ENCODE results near the gene IL36A. TPM values are rescaled to one million over a fixed set of nuclear protein-coding genes. Genes with fewer than 3 reads are reported as not detected.

The IL36A gene
- total RNA-seq, 1 donor from 2014 or later: 0.34 TPM

GRCh38 chr2:112980537-112980936, 24.7 kb upstream of the IL36A start:
- no peaks in the 10 kb centered on the region for H3K36me3 Mint-ChIP-seq (ENCODE audit: low read depth)
- DNase-seq (ENCODE audit: low spot score): no peak
- H3K4me1 Mint-ChIP-seq (ENCODE audit: low read depth): peaks cover 30% of the 10 kb centered on the region
- peaks cover 13% of the 10 kb centered on the region for H3K27me3 Mint-ChIP-seq (ENCODE audit: low read depth)
- H3K27ac Mint-ChIP-seq: peak overlapping the region; percentile 58
- no peaks in the 10 kb centered on the region for H3K9me3 Mint-ChIP-seq
- intact Hi-C loops (cut with micrococcal nuclease): loop anchor here (2.0 to 10.0 kb wide), 2 partner anchors 14 to 194 kb away; partner anchors contain the start of gene PSD4
- no peak overlapping the region for H3K4me3 Mint-ChIP-seq (ENCODE audit: low read depth)

DNA sequence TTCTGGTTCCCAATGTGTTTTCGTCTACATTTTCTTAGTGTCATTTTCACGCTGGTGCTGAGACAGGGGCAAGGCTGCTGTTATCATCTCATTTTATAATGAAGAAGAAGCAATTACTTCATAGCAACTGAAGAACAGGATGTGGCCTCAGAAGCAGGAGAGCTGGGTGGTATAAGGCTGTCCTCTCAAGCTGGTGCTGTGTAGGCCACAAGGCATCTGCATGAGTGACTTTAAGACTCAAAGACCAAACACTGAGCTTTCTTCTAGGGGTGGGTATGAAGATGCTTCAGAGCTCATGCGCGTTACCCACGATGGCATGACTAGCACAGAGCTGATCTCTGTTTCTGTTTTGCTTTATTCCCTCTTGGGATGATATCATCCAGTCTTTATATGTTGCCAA, 20.2 kb upstream of the IL36A start:
- H3K4me3 Mint-ChIP-seq (ENCODE audit: low read depth): no peak overlapping the region
- peaks cover 25% of the 10 kb centered on the region for H3K4me1 Mint-ChIP-seq (ENCODE audit: low read depth)
- DNase-seq (ENCODE audit: low spot score): peak; percentile 41
- peak overlapping the region; percentile 60 for H3K27ac Mint-ChIP-seq
- H3K27me3 Mint-ChIP-seq (ENCODE audit: low read depth): no peaks in the 10 kb centered on the region
- peaks cover 24% of the 10 kb centered on the region for H3K9me3 Mint-ChIP-seq
- peaks cover 4% of the 10 kb centered on the region for H3K36me3 Mint-ChIP-seq (ENCODE audit: low read depth)
- intact Hi-C loops (cut with micrococcal nuclease): loop anchor here (10.0 kb wide), 1 partner anchor 190 kb away; the partner anchor contains the start of gene PSD4

GRCh38 chr2:112989611-112990010, 15.6 kb upstream of the IL36A start:
- no peak overlapping the region for H3K4me3 Mint-ChIP-seq (ENCODE audit: low read depth)
- no peak overlapping the region for H3K27ac Mint-ChIP-seq
- peaks cover 20% of the 10 kb centered on the region for H3K4me1 Mint-ChIP-seq (ENCODE audit: low read depth)
- no peaks in the 10 kb centered on the region for H3K27me3 Mint-ChIP-seq (ENCODE audit: low read depth)
- intact Hi-C loops (cut with micrococcal nuclease): loop anchor here (10.0 kb wide), 1 partner anchor 185 kb away; the partner anchor contains the start of gene PSD4
- peaks cover 59% of the 10 kb centered on the region for H3K9me3 Mint-ChIP-seq
- H3K36me3 Mint-ChIP-seq (ENCODE audit: low read depth): peaks cover 27% of the 10 kb centered on the region
- DNase-seq (ENCODE audit: low spot score): no peak

GRCh38 chr2:112993831-112994230, 11.4 kb upstream of the IL36A start:
- peaks cover 31% of the 10 kb centered on the region for H3K4me1 Mint-ChIP-seq (ENCODE audit: low read depth)
- H3K4me3 Mint-ChIP-seq (ENCODE audit: low read depth): no peak overlapping the region
- intact Hi-C loops (cut with micrococcal nuclease): loop anchor here (2.0 kb wide), 1 partner anchor 13 kb away; no protein-coding TSS in a partner anchor
- no peak overlapping the region for H3K27ac Mint-ChIP-seq
- H3K9me3 Mint-ChIP-seq: peaks cover 58% of the 10 kb centered on the region
- H3K27me3 Mint-ChIP-seq (ENCODE audit: low read depth): no peaks in the 10 kb centered on the region
- peaks cover 35% of the 10 kb centered on the region for H3K36me3 Mint-ChIP-seq (ENCODE audit: low read depth)
- no peak for DNase-seq (ENCODE audit: low spot score)

GRCh38 chr2:112994648-112995047, 10.6 kb upstream of the IL36A start:
- Mint-ChIP-seq H3K27ac (no peak overlapping the region), H3K4me3 (ENCODE audit: low read depth) (no peak overlapping the region), H3K4me1 (ENCODE audit: low read depth) (peaks cover 31% of the 10 kb centered on the region), H3K36me3 (ENCODE audit: low read depth) (peaks cover 35% of the 10 kb centered on the region), H3K27me3 (ENCODE audit: low read depth) (no peaks in the 10 kb centered on the region), H3K9me3 (peaks cover 57% of the 10 kb centered on the region)
- intact Hi-C loops (cut with micrococcal nuclease): loop anchor here (2.0 kb wide), 1 partner anchor 14 kb away; no protein-coding TSS in a partner anchor
- no peak for DNase-seq (ENCODE audit: low spot score)

GRCh38 chr2:112995346-112995920, 9.8 kb upstream of the IL36A start:
- Mint-ChIP-seq H3K27ac (peak overlapping the region; percentile 71), H3K9me3 (peaks cover 57% of the 10 kb centered on the region), H3K4me3 (ENCODE audit: low read depth) (peak overlapping the region; percentile 51), H3K27me3 (ENCODE audit: low read depth) (no peaks in the 10 kb centered on the region), H3K36me3 (ENCODE audit: low read depth) (peaks cover 32% of the 10 kb centered on the region), H3K4me1 (ENCODE audit: low read depth) (peaks cover 31% of the 10 kb centered on the region)
- DNase-seq (ENCODE audit: low spot score): no peak
- intact Hi-C loops (cut with micrococcal nuclease): loop anchor here (2.0 kb wide), 1 partner anchor 15 kb away; no protein-coding TSS in a partner anchor

DNA sequence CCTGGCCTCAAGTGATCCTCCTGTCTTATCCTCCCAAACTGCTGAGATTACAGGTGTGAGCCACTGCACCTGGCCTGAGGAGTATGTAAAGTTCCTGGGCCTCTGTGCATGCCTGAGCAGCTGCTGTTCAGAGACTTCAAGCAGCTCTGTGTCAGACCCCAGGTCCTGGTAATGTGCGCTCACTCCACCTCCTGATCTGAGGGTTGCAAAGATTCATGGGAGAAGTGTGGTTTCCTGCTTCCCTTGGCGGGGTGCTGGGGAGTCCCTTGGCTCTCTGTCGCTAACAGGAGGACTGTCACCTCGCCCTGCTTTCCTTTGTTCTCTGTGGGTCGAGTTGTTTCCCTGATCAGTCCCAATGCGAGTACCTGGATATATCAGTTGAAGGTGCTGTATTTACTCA, 8.6 kb upstream of the IL36A start:
- Mint-ChIP-seq H3K36me3 (ENCODE audit: low read depth) (peaks cover 34% of the 10 kb centered on the region), H3K4me1 (ENCODE audit: low read depth) (peaks cover 31% of the 10 kb centered on the region), H3K27ac (peak overlapping the region; percentile 64), H3K27me3 (ENCODE audit: low read depth) (no peaks in the 10 kb centered on the region), H3K9me3 (peaks cover 58% of the 10 kb centered on the region), H3K4me3 (ENCODE audit: low read depth) (peak overlapping the region; percentile 40)
- intact Hi-C loops (cut with micrococcal nuclease): no loop called here
- peak; percentile 70 for DNase-seq (ENCODE audit: low spot score)

DNA sequence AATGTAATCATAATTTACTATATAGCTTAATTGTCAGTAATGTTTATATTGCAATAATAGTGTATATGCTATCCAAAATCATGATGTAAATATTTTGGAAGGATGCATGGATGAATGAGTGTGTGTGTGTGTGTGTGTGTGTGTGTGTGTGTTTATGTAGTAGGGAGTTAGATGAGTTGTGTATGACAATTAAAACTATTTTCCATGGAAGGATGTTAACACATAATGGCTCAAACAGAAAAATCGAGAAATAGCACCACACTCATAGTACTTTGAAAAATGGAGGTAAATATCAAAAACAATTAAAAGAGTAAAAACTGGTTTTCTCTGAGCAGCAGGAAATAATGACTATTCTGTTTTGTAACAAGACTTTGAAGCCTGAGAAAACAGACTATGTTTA, 8.1 kb upstream of the IL36A start:
- Mint-ChIP-seq H3K4me3 (ENCODE audit: low read depth) (no peak overlapping the region), H3K36me3 (ENCODE audit: low read depth) (peaks cover 32% of the 10 kb centered on the region), H3K27me3 (ENCODE audit: low read depth) (no peaks in the 10 kb centered on the region), H3K4me1 (ENCODE audit: low read depth) (peaks cover 31% of the 10 kb centered on the region), H3K9me3 (peaks cover 57% of the 10 kb centered on the region), H3K27ac (peak overlapping the region; percentile 64)
- intact Hi-C loops (cut with micrococcal nuclease): no loop called here
- DNase-seq (ENCODE audit: low spot score): no peak

DNA sequence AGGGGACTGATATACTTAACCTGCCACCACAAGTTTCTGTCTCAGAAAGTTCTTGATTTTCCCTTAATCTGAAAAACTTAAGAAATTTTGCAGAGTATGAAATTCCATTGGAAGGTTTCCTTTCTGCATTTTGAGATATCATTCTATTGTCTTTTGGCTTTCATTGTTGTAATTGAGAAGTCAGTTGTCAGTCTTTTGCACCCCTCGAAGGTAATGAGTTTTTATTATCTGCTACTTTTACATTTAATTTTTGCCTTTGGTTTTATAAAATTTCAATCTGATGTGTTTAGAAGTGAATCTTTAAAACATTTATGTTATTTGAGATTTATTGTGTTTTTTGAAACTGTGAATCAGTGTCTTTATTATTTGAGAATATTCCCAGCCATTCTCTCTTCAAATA, 4.8 kb upstream of the IL36A start:
- Mint-ChIP-seq H3K27ac (no peak overlapping the region), H3K4me1 (ENCODE audit: low read depth) (peaks cover 21% of the 10 kb centered on the region), H3K36me3 (ENCODE audit: low read depth) (peaks cover 20% of the 10 kb centered on the region), H3K9me3 (peaks cover 39% of the 10 kb centered on the region), H3K4me3 (ENCODE audit: low read depth) (no peak overlapping the region), H3K27me3 (ENCODE audit: low read depth) (no peaks in the 10 kb centered on the region)
- no peak for DNase-seq (ENCODE audit: low spot score)
- intact Hi-C loops (cut with micrococcal nuclease): no loop called here

DNA sequence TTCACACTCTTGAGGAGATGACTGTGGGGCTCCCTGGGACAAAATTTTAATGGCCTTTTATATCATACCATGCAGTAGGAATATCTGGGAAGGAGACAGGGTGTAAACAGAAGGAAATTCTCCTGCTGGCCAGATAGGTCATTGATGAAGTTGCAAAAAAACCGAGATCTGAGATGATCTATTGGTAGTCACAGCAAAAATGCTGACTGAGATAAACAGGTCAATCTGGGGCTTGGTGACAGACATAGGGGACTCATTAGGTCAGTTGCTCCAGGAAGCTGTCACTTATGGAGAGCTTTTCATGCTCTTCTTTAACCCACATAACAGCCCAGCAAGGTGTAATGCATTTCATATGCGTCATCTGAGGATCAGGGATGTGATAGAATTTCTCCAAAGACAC, 2.6 kb upstream of the IL36A start:
- H3K9me3 Mint-ChIP-seq: peaks cover 37% of the 10 kb centered on the region
- intact Hi-C loops (cut with micrococcal nuclease): no loop called here
- H3K27me3 Mint-ChIP-seq (ENCODE audit: low read depth): no peaks in the 10 kb centered on the region
- no peak for DNase-seq (ENCODE audit: low spot score)
- no peak overlapping the region for H3K4me3 Mint-ChIP-seq (ENCODE audit: low read depth)
- H3K4me1 Mint-ChIP-seq (ENCODE audit: low read depth): peaks cover under 1% of the 10 kb centered on the region
- peaks cover 17% of the 10 kb centered on the region for H3K36me3 Mint-ChIP-seq (ENCODE audit: low read depth)
- H3K27ac Mint-ChIP-seq: no peak overlapping the region

- Mint-ChIP-seq H3K27ac (no peak overlapping the region), H3K27me3 (ENCODE audit: low read depth) (no peaks in the 10 kb centered on the region), H3K4me1 (ENCODE audit: low read depth) (peaks cover 11% of the 10 kb centered on the region), H3K4me3 (ENCODE audit: low read depth) (no peak overlapping the region), H3K36me3 (ENCODE audit: low read depth) (no peaks in the 10 kb centered on the region), H3K9me3 (no peaks in the 10 kb centered on the region)
- DNase-seq (ENCODE audit: low spot score): no peak
- intact Hi-C loops (cut with micrococcal nuclease): no loop called here
Measured at GRCh38 chr2:113007250-113007649, 2.0 kb downstream of the IL36A start.

DNA sequence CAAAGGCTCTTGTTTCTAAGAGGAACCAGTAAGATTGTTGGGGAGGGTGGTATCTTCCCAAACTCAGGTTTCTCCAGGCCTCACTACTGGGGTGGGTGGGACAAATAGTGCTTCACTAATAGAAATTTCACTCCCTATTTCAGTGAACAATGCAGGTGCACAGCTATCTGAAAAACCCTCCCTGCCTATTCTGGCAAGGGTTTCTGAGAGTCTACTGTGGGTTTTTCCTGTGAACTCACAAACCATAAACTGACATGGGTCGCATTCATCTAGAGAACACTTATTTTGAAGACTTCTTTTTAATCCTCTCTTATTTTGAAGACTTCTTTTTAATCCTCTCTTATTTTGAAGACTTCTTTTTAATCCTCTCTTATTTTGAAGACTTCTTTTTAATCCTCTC, 4.4 kb downstream of the IL36A start:
- no peak overlapping the region for H3K4me3 Mint-ChIP-seq (ENCODE audit: low read depth)
- intact Hi-C loops (cut with micrococcal nuclease): no loop called here
- peaks cover 3% of the 10 kb centered on the region for H3K27me3 Mint-ChIP-seq (ENCODE audit: low read depth)
- H3K36me3 Mint-ChIP-seq (ENCODE audit: low read depth): no peaks in the 10 kb centered on the region
- no peaks in the 10 kb centered on the region for H3K9me3 Mint-ChIP-seq
- no peak overlapping the region for H3K27ac Mint-ChIP-seq
- no peak for DNase-seq (ENCODE audit: low spot score)
- peaks cover 11% of the 10 kb centered on the region for H3K4me1 Mint-ChIP-seq (ENCODE audit: low read depth)

DNA sequence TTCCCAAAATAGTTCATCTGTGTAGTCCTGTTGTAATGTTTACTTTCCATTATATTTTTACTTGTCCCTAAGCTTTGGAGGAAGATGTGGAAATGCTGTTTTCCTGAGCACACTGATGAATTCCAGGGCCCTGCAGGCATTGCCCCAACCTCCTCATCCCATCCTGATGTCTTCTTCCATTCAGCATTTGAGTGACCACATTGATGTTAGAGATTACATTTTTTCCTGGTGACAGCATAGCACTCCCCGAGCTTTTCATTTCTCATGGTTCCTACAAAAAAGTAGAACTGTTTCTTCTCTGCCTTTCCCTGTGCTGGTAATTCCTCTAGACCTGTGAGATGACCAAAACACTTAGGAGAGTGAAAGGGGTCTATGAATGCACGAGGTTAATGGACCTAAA, 4.8 kb downstream of the IL36A start:
- Mint-ChIP-seq H3K9me3 (no peaks in the 10 kb centered on the region), H3K27me3 (ENCODE audit: low read depth) (peaks cover 3% of the 10 kb centered on the region), H3K4me3 (ENCODE audit: low read depth) (no peak overlapping the region), H3K36me3 (ENCODE audit: low read depth) (no peaks in the 10 kb centered on the region), H3K27ac (no peak overlapping the region), H3K4me1 (ENCODE audit: low read depth) (peaks cover 11% of the 10 kb centered on the region)
- intact Hi-C loops (cut with micrococcal nuclease): no loop called here
- DNase-seq (ENCODE audit: low spot score): no peak

All from activated T-helper 2 cell treated with anti-CD3 and anti-CD28 coated beads, Interferon-gamma antibody, Interleukin-2, Interleukin-4, amounts not matched to agents 10 μg/mL and 5 μg/mL and 100 μg/mL, durations not matched to agents 14 hours and 24 hours and 36 hours (primary cell).